ENCODE data around the gene FUT1.
"Not testable (repeated sequence)": the region's sequence is repeated elsewhere in the genome, so short reads cannot be mapped to it uniquely, and the experiment has no call there.

The FUT1 gene

DNA sequence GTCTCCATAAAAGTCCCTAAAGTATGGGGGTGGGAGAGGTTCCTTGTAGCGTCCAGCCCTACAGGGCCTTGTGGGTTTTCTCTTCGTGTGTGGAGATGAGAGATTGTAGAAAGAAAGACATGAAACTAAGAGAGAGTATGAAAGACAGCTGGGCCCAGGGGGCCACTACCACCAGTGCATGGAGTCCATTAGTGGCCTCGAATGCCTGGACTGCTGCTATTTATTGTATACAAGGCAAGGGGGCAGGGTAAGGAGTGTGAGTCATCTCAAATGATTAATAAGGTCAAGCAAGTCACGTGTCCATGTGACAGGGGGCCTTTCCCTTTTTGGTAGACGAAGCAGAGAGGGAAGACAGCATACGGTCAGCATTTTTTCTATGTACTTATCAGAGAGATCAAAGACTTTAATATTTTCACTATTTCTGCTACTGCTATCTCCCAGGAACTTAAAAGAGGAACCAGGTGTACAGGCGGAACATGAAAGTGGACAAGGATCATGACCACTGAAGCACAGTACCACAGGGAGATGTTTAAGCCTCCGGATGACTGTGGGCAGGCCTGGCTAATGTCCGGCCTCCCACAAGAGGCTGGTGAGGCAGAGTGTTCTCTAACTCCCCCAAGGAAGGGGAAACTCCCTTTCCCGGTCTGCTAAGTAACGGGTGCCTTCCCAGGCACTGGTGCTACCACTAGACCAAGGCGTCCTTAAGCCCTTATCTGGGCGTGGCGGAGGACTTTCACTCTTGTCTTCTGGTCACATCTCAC is 28.4 kb upstream of the FUT1 start:
- intact Hi-C loops (cut with micrococcal nuclease), result loop anchor here (10.0 kb wide), 1 partner anchor 136 kb away; the partner anchor contains the start of gene CA11
- Mint-ChIP-seq H3K4me1 (ENCODE audit: low read depth) (peaks cover 34% of the 10 kb centered on the region), H3K9me3 (peaks cover 8% of the 10 kb centered on the region), H3K4me3 (peak overlapping the region; percentile 20), H3K36me3 (ENCODE audit: low read depth) (no peaks in the 10 kb centered on the region), H3K27me3 (peaks cover 10% of the 10 kb centered on the region), H3K27ac (peak overlapping the region; percentile 89)

- Mint-ChIP-seq H3K27ac (peak overlapping the region; percentile 89), H3K27me3 (peaks cover 9% of the 10 kb centered on the region), H3K9me3 (no peaks in the 10 kb centered on the region), H3K36me3 (ENCODE audit: low read depth) (no peaks in the 10 kb centered on the region), H3K4me1 (ENCODE audit: low read depth) (peaks cover 26% of the 10 kb centered on the region), H3K4me3 (no peak overlapping the region)
- intact Hi-C loops (cut with micrococcal nuclease), result loop anchor here (10.0 kb wide), 1 partner anchor 135 kb away; the partner anchor contains the start of gene CA11
Measured at GRCh38 chr19:48779636-48780035, 27.2 kb upstream of the FUT1 start.

DNA sequence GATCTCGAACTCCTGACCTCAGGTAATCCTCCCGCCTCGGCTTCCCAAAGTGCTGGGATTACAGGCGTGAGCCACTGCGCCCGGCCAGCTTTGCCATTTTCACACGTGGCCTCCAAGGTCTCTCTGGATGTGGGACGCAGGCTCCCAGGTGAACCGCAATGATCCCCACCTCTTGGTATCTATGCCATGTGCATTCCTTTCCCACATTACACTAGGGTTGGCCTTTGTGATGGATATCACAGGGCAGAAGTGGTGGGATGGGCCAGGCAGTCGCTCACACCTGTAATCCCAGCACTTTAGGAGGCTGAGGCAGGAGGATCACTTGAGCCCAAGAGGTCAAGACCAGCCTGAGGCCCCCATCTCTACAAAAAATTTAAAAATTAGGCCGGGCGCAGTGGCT is 25.3 kb upstream of the FUT1 start:
- no peaks in the 10 kb centered on the region for H3K36me3 Mint-ChIP-seq (ENCODE audit: low read depth)
- H3K4me3 Mint-ChIP-seq, result no peak overlapping the region
- intact Hi-C loops (cut with micrococcal nuclease), result no loop called here
- H3K27ac Mint-ChIP-seq, result no peak overlapping the region
- peaks cover 18% of the 10 kb centered on the region for H3K27me3 Mint-ChIP-seq
- no peaks in the 10 kb centered on the region for H3K9me3 Mint-ChIP-seq
- H3K4me1 Mint-ChIP-seq (ENCODE audit: low read depth), result peaks cover 26% of the 10 kb centered on the region

DNA sequence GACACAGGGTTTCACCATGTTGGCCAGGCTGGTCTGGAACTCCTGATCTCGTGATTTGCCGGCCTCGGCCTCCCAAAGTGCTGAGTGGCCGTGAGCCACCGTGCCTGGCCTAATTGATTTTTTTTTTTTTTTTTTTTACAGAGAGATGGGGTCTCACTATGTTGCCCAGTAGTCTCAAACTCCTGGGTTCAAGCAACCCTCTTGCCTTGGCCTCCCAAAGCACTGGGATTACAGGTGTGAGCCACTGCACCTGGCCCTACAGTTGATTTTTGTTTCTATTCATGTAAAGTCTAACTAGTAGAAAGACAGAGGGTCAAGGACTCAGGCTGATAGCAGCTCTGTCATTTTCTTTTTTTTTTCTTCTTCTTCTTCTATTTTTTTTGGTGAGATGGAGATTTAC is 24.7 kb upstream of the FUT1 start:
- peaks cover 21% of the 10 kb centered on the region for H3K4me1 Mint-ChIP-seq (ENCODE audit: low read depth)
- H3K27ac Mint-ChIP-seq, result no peak overlapping the region
- H3K4me3 Mint-ChIP-seq, result no peak overlapping the region
- intact Hi-C loops (cut with micrococcal nuclease), result no loop called here
- H3K36me3 Mint-ChIP-seq (ENCODE audit: low read depth), result no peaks in the 10 kb centered on the region
- H3K9me3 Mint-ChIP-seq, result no peaks in the 10 kb centered on the region
- peaks cover 22% of the 10 kb centered on the region for H3K27me3 Mint-ChIP-seq

DNA sequence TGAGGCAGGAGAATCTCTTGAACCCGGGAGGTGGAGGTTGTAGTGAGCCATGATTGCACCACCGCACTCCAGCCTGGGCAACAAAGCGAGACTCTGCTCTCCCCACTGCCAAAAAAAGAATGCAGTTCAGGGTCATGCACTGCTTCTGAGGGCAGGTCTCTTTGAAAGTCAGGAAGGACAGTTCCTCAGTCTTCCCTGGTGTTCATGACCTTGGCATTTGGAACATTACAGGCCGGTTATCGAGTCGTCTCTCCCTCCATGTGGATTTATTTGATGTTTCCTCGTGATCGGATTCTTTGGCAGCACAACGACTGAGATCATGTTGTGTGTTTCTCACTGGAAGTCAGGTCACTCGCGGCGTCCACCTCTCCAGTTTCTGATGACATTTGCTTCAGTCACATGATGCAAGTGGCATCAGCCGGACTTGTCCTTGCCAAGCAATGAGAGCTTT is 20.1 kb upstream of the FUT1 start:
- intact Hi-C loops (cut with micrococcal nuclease), result no loop called here
- no peaks in the 10 kb centered on the region for H3K9me3 Mint-ChIP-seq
- no peaks in the 10 kb centered on the region for H3K36me3 Mint-ChIP-seq (ENCODE audit: low read depth)
- H3K4me3 Mint-ChIP-seq, result no peak overlapping the region
- H3K27ac Mint-ChIP-seq, result no peak overlapping the region
- H3K4me1 Mint-ChIP-seq (ENCODE audit: low read depth), result peaks cover 8% of the 10 kb centered on the region
- H3K27me3 Mint-ChIP-seq, result peaks cover 40% of the 10 kb centered on the region

GRCh38 chr19:48770734-48771472 is 18.5 kb upstream of the FUT1 start:
- H3K4me3 Mint-ChIP-seq, result no peak overlapping the region
- peaks cover 51% of the 10 kb centered on the region for H3K27me3 Mint-ChIP-seq
- H3K27ac Mint-ChIP-seq, result no peak overlapping the region
- peaks cover 8% of the 10 kb centered on the region for H3K4me1 Mint-ChIP-seq (ENCODE audit: low read depth)
- intact Hi-C loops (cut with micrococcal nuclease), result no loop called here
- no peaks in the 10 kb centered on the region for H3K36me3 Mint-ChIP-seq (ENCODE audit: low read depth)
- H3K9me3 Mint-ChIP-seq, result no peaks in the 10 kb centered on the region

DNA sequence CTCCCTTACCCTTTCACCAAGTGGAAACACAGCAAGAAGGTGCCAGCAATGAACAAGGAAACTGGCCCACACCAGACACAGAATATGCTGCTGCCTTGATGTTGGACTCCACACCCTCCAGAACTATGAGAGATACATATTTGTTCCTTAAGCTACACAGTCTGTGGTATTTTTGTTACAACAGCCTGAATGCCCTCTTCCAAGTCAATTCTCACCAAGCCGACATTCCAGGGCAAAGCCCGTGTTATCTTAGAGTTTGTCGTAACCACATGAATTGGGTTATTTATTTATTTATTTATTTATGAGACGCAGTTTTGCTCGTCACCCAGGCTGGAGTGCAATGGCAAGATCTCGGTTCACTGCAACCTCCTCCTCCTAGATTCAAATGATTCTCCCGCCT is 17.8 kb upstream of the FUT1 start:
- no peak overlapping the region for H3K4me3 Mint-ChIP-seq
- H3K9me3 Mint-ChIP-seq, result no peaks in the 10 kb centered on the region
- intact Hi-C loops (cut with micrococcal nuclease), result no loop called here
- H3K4me1 Mint-ChIP-seq (ENCODE audit: low read depth), result peaks cover 8% of the 10 kb centered on the region
- no peaks in the 10 kb centered on the region for H3K36me3 Mint-ChIP-seq (ENCODE audit: low read depth)
- peaks cover 58% of the 10 kb centered on the region for H3K27me3 Mint-ChIP-seq
- H3K27ac Mint-ChIP-seq, result no peak overlapping the region

DNA sequence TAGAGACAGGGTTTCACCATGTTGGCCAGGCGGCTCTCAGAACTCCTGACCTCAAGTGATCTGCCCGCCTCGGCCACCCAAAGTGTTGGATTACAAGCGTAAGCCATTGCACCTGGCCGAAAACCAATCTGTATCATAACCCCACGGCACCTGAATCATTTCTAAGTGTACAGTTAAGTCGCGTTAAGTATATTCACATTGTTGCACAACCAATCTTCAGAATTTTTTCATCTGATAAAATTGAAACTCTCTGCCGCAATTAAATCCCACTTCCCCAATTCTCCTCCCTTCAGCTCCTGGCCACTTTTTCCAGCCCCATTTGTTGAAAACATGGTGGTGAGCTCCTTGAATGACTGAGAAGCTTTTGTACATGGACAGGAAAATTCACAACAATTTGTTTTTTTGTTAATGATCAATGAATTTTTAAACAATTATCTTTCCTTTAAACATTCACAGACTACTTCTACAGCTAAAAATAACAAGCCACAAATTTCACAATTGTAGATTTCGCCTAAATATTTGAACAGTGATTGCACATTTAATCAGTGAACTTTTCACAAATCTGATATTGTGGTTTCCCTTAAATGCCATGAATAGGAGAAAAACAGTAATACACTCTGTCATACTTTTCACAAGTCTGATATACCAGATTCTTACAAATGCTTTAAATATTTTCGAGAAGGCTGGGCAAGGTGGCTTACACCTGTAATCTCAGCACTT is 16.7 kb upstream of the FUT1 start:
- H3K4me1 Mint-ChIP-seq (ENCODE audit: low read depth), result peaks cover 8% of the 10 kb centered on the region
- no peaks in the 10 kb centered on the region for H3K9me3 Mint-ChIP-seq
- H3K4me3 Mint-ChIP-seq, result no peak overlapping the region
- no peaks in the 10 kb centered on the region for H3K36me3 Mint-ChIP-seq (ENCODE audit: low read depth)
- H3K27me3 Mint-ChIP-seq, result peaks cover 64% of the 10 kb centered on the region
- intact Hi-C loops (cut with micrococcal nuclease), result no loop called here
- no peak overlapping the region for H3K27ac Mint-ChIP-seq

DNA sequence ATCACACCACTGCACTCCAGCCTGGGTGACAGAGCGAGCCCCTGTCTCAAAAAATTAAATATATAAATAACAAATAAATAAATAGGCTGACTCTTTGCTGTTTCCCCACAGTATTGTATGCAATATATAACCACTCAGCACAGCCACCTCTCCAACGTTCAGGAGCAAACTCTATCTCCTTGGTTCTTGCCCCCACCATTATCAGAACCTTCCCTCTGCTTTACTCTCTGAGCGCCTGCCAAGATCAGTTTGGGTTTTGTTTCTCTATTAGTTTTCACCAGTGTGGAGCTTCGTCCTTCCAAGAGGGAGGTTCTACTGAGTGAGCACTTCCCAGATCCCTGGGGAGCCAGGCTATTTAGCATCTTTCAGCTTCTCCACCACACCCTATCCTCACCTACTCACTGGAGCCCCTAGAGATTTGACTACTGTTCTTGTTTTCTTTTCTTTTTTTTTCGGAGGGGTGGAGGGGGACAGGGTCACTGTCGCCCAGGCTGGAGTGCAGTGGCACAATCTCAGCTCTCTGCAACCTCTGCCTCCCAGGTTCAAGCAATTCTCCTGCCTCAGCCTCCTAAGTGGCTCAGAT is 15.8 kb upstream of the FUT1 start:
- peaks cover 67% of the 10 kb centered on the region for H3K27me3 Mint-ChIP-seq
- H3K9me3 Mint-ChIP-seq; H3K36me3 Mint-ChIP-seq (ENCODE audit: low read depth); H3K4me1 Mint-ChIP-seq (ENCODE audit: low read depth); H3K27ac Mint-ChIP-seq; intact Hi-C loops (cut with micrococcal nuclease); H3K4me3 Mint-ChIP-seq: not testable (repeated sequence)

- Mint-ChIP-seq H3K4me1 (ENCODE audit: low read depth) (peaks cover 16% of the 10 kb centered on the region), H3K27me3 (peaks cover 78% of the 10 kb centered on the region)
- H3K4me3 Mint-ChIP-seq; intact Hi-C loops (cut with micrococcal nuclease); H3K27ac Mint-ChIP-seq; H3K36me3 Mint-ChIP-seq (ENCODE audit: low read depth); H3K9me3 Mint-ChIP-seq: not testable (repeated sequence)
Measured at GRCh38 chr19:48765816-48766215, 13.4 kb upstream of the FUT1 start.

DNA sequence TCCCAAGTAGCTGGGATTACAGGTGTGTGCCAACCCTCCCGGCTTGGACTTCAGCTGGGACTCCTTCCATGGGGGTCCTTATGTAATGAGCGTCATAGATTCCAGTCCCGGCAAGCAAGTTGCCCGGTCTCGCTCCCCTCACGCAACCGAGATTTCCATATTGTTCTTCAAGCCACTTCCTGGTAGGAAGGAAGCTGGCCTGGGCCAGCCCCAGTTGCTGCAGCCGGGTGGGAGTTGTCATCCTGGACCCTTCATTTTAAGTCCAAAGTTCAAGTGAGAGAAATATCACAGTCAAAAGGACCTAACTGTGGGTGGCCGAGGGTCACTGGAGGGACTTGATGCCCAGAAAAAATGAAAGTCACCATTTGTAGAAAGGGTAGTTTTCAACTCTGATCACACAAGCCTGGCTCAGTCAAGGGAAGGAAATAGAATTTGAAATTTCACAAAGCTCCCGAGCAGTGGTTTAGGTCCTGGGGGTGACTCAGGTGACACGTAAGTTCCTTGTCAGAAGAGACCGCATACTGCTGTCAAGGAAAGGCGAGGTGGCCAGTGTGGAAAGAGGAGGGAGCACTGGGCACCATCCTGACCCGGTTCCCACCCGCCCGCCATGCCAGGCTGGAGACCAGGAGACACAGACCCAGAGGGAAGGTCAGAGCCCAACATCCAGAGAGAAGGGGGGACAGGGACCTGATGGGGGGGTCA is 8.2 kb upstream of the FUT1 start:
- peak overlapping the region; percentile 56 for H3K27ac Mint-ChIP-seq

DNA sequence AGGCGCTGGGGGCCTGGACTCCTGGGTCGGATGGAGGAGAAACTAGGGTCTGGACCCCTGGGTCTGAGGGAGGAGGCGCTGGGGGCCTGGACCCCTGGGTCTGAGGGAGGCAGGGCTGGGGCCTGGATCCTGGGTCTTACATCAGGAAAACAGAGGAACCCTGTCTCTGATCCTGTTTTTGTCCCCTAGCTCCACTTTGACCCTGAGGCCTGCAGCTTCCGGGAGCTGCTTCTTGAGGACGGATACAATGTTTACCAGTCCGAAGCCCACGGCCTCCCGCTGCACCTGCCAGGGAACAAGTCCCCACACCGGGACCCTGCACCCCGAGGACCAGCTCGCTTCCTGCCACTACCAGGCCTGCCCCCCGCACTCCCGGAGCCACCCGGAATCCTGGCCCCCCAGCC is 5.3 kb upstream of the FUT1 start:
- no peaks in the 10 kb centered on the region for H3K9me3 Mint-ChIP-seq
- H3K4me1 Mint-ChIP-seq (ENCODE audit: low read depth), result peaks cover 30% of the 10 kb centered on the region
- no peak overlapping the region for H3K4me3 Mint-ChIP-seq
- intact Hi-C loops (cut with micrococcal nuclease), result no loop called here
- peaks cover 76% of the 10 kb centered on the region for H3K27me3 Mint-ChIP-seq
- H3K36me3 Mint-ChIP-seq (ENCODE audit: low read depth), result no peaks in the 10 kb centered on the region
- no peak overlapping the region for H3K27ac Mint-ChIP-seq

More for the DNA sequence above, 8.2 kb upstream of the FUT1 start:
- peaks cover 78% of the 10 kb centered on the region for H3K27me3 Mint-ChIP-seq
- H3K36me3 Mint-ChIP-seq (ENCODE audit: low read depth), result no peaks in the 10 kb centered on the region
- no peak overlapping the region for H3K4me3 Mint-ChIP-seq
- intact Hi-C loops (cut with micrococcal nuclease), result no loop called here
- H3K9me3 Mint-ChIP-seq, result no peaks in the 10 kb centered on the region
- H3K4me1 Mint-ChIP-seq (ENCODE audit: low read depth), result peaks cover 15% of the 10 kb centered on the region

GRCh38 chr19:48757089-48757675 is 4.7 kb upstream of the FUT1 start:
- intact Hi-C loops (cut with micrococcal nuclease), result no loop called here
- Mint-ChIP-seq H3K36me3 (ENCODE audit: low read depth) (no peaks in the 10 kb centered on the region), H3K4me3 (no peak overlapping the region), H3K9me3 (no peaks in the 10 kb centered on the region), H3K27ac (no peak overlapping the region), H3K4me1 (ENCODE audit: low read depth) (peaks cover 32% of the 10 kb centered on the region), H3K27me3 (peaks cover 75% of the 10 kb centered on the region)

All from dendritic cell treated with granulocyte-macrophage colony-stimulating factor and Interleukin-4, amounts not matched to agents 40 ng/mL and 50 ng/mL, for 4 days (primary cell).